Natural killer cell treated with Interleukin-12 subunit alpha and Interleukin-12 subunit beta and Interleukin-15 and Interleukin-18, amount 100 ng/mL, for 72 hours (primary cell): ENCODE results near the gene TET2. TPM values are rescaled to one million over a fixed set of nuclear protein-coding genes. Genes with fewer than 3 reads are reported as not detected.

Experiments
- ATAC-seq, 2 donors: fragments of 150-1000 bp; cut with Tn5 transposase in 1 of 2; sonication (Bioruptor Pico), chemical (Tn5 transposase) in 1 of 2; 2 replicates each; pipeline ENCODE4 v1.10.0; 2021
- DNase-seq: peaks from one replicate; pipeline ENCODE4 v3.0.0; 2022; ENCODE audit warnings: low spot score
- H3K27ac Mint-ChIP-seq, 2 donors: 1 replicate in 1 of 2; 2 replicates in 1 of 2; pipeline ENCODE4 v1.8.0; 2022; ENCODE audit warnings: mixed read lengths in 2 of 2, mild to moderate bottlenecking in 1 of 2, moderate library complexity in 1 of 2
- H3K27me3 Mint-ChIP-seq, 2 donors: 1 replicate in 1 of 2; 2 replicates in 1 of 2; pipeline ENCODE4 v1.8.0; 2022; ENCODE audit warnings: mixed read lengths in 2 of 2
- H3K36me3 Mint-ChIP-seq: one replicate; pipeline ENCODE4 v1.8.0; 2022; ENCODE audit warnings: mixed read lengths
- H3K4me1 Mint-ChIP-seq, 2 donors: 1 replicate in 1 of 2; 2 replicates in 1 of 2; pipeline ENCODE4 v1.8.0; 2022; ENCODE audit warnings: low read depth in 2 of 2, mixed read lengths in 2 of 2, mild to moderate bottlenecking in 1 of 2
- H3K4me3 Mint-ChIP-seq: one replicate; pipeline ENCODE4 v1.8.0; 2022; ENCODE audit warnings: mixed read lengths
- H3K9me3 Mint-ChIP-seq: 2 replicates; pipeline ENCODE4 v1.8.0; 2022; ENCODE audit warnings: mixed read lengths
- total RNA-seq, 2 donors: library from RNA; stranded (reverse); gene quantifications; one replicate each; pipeline ENCODE4 v1.2.3, GENCODE V29; 2022

The TET2 gene
- total RNA-seq, 2 donors from 2014 or later = 39.2 to 44.7 TPM

DNA sequence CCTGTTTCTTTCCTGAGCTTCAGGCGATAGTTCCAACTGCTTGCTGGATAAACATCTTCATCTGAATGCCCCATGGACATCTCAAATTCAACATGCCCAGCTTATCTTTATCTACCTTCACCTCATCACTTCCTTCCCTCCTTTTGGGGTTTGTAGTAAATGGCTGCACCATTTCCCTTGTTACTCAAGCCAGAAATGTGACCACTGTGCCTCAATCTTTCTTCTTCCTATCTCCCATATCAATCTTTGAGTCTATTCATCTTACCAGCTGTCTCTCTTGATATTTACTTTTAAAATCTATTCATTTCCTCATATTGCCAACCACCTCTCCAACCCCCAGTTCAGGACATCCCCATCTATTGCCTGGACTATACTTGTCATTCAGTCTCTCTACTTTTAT, 171.8 kb downstream of the TET2 start:
- H3K27me3 Mint-ChIP-seq = no peaks in the 10 kb centered on the region

DNA sequence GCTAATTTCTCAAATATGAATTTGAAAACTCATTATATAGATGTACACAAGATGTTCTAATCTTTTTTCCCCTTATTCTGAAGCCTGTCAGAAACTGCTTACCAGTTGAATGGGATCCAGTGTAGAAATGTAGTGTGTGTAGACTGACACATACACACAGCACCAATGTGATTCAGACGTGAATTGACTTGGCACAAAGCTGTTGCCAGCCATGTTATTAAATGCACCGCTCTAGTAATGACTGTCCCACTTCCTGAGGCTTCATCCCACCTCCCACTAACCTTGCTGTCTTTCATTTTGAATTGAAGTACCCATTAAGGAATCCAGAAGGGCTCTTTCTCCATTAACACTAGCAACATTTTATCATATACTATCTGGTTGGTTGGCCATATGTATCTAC, 180.5 kb downstream of the TET2 start:
- Mint-ChIP-seq H3K36me3 (no peaks in the 10 kb centered on the region), H3K9me3 (no peaks in the 10 kb centered on the region), H3K4me1 (peaks cover 20 to 22% of the 10 kb centered on the region in 2 donors), H3K27me3 (peaks cover 0 to 2% of the 10 kb centered on the region in 2 donors), H3K4me3 (no peak overlapping the region), H3K27ac (no peak overlapping the region)
- ATAC-seq = peak; percentile 63 to 93
- no peak for DNase-seq

More for the DNA sequence above, 171.8 kb downstream of the TET2 start:
- H3K27ac Mint-ChIP-seq = no peak overlapping the region
- ATAC-seq = no peak
- peaks cover 0 to 3% of the 10 kb centered on the region in 2 donors for H3K4me1 Mint-ChIP-seq
- DNase-seq = no peak
- peaks cover 12% of the 10 kb centered on the region for H3K36me3 Mint-ChIP-seq
- H3K9me3 Mint-ChIP-seq = no peaks in the 10 kb centered on the region
- no peak overlapping the region for H3K4me3 Mint-ChIP-seq

- H3K36me3 Mint-ChIP-seq = no peaks in the 10 kb centered on the region
- no peaks in the 10 kb centered on the region for H3K9me3 Mint-ChIP-seq
- peaks cover 20 to 22% of the 10 kb centered on the region in 2 donors for H3K4me1 Mint-ChIP-seq
- H3K4me3 Mint-ChIP-seq = no peak overlapping the region
- peaks cover 0 to 2% of the 10 kb centered on the region in 2 donors for H3K27me3 Mint-ChIP-seq
- no peak overlapping the region for H3K27ac Mint-ChIP-seq
- no peak for DNase-seq
- ATAC-seq = no peak
These were observed 181.3 kb downstream of the TET2 start for GRCh38 chr4:105327956-105328355.

DNA sequence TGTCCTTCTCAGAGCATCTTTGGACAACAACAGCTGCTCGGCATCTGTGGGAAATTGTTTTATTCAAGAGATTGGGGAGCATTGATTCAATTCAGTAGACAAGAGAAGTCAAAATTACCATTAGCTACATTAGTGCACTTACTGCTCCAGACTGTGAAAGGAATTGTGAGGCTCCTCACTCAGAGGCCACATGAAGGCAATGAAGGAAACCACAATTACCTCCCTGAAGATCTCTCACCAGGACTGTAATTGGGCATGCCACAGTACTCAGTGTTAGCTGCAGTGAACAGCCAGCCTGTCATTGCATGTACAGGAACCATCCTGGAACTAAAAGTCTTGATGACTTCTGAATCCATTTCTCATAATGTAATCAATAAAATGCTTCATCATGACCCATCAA, 182.4 kb downstream of the TET2 start:
- Mint-ChIP-seq H3K27me3 (peaks cover 0 to 2% of the 10 kb centered on the region in 2 donors), H3K27ac (no peak overlapping the region), H3K4me3 (no peak overlapping the region), H3K4me1 (peaks cover 20 to 22% of the 10 kb centered on the region in 2 donors), H3K36me3 (no peaks in the 10 kb centered on the region), H3K9me3 (no peaks in the 10 kb centered on the region)
- ATAC-seq (no peak), DNase-seq (no peak)
